Measurements from ENCODE around the gene CYP39A1.

CYP39A1 gene

DNA sequence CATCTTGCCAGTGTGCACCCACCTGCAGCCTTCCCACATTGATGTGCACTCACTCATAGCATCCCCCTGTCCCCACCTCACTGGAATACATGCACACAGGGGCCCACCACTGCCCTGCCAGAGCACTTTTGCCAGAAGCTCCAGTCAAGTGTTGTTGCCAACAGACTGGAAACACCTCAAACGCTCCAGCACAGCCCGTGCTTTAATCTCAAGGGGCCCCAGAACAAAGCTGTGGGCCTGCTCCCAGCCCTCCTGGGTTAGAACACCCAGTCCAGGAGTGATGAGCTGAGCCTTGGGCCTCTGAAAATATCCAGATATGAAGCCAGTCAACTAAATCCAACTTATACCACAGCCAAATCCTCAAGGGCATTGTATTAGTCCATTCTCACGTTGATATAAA lies 77.1 kb downstream of the CYP39A1 start:
- no peak overlapping the region for H3K4me3 ChIP-seq (ENCODE audit: low read depth, low read length)
- TF ChIP-seq, protein P1, sequence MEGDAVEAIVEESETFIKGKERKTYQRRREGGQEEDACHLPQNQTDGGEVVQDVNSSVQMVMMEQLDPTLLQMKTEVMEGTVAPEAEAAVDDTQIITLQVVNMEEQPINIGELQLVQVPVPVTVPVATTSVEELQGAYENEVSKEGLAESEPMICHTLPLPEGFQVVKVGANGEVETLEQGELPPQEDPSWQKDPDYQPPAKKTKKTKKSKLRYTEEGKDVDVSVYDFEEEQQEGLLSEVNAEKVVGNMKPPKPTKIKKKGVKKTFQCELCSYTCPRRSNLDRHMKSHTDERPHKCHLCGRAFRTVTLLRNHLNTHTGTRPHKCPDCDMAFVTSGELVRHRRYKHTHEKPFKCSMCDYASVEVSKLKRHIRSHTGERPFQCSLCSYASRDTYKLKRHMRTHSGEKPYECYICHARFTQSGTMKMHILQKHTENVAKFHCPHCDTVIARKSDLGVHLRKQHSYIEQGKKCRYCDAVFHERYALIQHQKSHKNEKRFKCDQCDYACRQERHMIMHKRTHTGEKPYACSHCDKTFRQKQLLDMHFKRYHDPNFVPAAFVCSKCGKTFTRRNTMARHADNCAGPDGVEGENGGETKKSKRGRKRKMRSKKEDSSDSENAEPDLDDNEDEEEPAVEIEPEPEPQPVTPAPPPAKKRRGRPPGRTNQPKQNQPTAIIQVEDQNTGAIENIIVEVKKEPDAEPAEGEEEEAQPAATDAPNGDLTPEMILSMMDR (IDR thresholded peaks at IDR 0.05; ENCODE audit: low read depth, low read length), result no peak

DNA sequence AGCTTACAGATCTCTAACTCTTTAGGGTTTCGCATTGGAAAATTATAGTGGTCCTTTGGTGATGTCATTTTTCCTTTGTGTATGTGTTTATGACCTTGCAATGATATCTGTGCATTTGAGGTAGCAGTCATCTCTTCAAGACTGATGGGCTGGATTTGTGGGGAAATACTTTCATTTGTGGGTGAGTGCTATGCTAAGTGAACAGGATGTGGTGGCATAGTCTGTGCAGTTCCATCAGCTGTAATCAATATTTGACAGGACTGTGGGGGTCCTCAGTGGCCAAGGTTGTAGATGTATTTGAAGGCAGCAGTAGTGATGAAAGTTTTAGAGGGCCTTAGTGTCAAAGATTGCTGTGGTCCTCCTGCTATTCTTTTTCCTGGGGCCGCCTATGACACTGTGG lies 79.5 kb downstream of the CYP39A1 start:
- H3K4me3 ChIP-seq (ENCODE audit: low read depth, low read length), result no peak overlapping the region
- TF ChIP-seq, protein P1 (IDR thresholded peaks at IDR 0.05; ENCODE audit: low read depth, low read length), result no peak

DNA sequence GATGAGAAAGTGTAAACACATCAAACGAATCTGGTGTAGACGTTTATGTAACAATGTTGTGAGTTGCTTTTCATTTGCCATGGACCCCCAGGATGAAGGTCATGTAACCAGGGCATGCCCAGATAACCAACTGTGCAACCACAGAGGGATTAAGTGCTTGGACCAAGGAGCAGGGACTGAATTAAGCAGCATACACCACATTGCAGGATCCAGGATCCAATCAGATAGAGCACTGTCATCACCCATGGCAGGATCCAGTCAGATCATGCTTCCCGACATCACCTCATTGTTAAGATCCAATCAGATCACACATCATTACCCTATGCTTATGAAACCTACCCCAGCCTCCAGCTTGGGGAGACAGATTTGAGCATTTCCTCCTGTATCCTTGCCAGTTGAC lies 87.1 kb downstream of the CYP39A1 start:
- TF ChIP-seq, protein P1 (IDR thresholded peaks at IDR 0.05; ENCODE audit: low read depth, low read length), result no peak
- no peak overlapping the region for H3K4me3 ChIP-seq (ENCODE audit: low read depth, low read length)

DNA sequence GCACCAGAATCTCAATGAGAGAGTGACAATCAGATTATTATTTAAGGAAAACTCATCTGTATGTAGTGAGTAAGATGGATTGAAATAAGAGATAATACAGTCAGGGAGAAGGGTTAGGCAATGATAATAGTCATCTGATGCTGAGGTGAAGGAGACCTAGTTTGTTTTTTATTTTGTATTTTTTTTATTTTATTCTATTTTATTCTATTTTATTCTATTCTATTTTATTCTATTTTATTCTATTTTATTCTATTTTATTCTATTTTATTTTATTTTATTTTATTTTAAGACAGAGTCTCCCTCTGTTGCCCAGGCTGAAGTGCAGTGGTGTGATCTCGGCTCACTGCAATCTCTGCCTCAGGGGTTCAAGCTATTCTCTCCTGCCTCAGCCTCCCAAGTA lies 88.7 kb downstream of the CYP39A1 start:
- TF ChIP-seq, protein P1 (IDR thresholded peaks at IDR 0.05; ENCODE audit: low read depth, low read length), result no peak

DNA sequence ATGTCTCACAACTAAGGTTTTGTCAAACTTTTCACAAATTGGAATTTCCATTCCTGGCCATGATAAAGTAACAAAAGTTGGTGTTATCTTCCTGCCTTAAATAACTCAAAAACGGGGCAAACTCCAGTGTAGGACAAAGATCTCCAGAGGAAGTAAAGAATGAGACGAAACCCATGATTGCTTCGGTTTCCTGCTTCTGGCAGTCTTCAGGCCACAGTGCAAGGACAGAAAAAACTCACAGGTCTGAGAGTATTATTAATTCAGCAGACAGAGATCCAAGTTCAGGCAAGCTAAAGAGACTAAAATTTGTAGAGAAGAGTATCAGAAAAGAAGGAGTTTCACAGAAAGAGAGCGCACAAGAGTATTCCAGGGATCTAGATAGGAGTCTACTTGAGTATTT lies 96.6 kb downstream of the CYP39A1 start:
- TF ChIP-seq, protein P1 (IDR thresholded peaks at IDR 0.05; ENCODE audit: low read depth, low read length), result no peak
- no peak overlapping the region for H3K4me3 ChIP-seq (ENCODE audit: low read depth, low read length)

More for the DNA sequence above, 88.7 kb downstream of the CYP39A1 start:
- no peak overlapping the region for H3K4me3 ChIP-seq (ENCODE audit: low read depth, low read length)

DNA sequence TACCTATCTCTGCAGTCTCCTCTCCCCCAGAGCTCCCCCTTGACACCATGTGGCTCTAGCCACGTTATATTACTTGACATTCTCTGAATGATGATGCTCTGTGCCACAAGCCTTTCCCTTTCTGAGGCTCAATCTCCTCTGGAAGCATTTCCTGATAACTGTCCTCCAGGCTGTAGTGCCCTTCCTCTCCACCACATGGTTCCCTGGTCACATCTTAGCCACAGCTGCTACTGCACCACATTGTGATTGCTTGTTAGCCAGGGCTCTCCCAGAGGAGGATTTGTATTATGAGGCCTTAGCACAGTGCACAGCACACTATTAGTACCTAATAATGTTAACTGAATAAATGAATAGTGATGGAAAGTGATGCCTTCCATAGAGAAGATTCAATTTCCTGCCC lies 97.5 kb downstream of the CYP39A1 start:
- H3K4me3 ChIP-seq (ENCODE audit: low read depth, low read length), result no peak overlapping the region
- TF ChIP-seq, protein P1 (IDR thresholded peaks at IDR 0.05; ENCODE audit: low read depth, low read length), result no peak

DNA sequence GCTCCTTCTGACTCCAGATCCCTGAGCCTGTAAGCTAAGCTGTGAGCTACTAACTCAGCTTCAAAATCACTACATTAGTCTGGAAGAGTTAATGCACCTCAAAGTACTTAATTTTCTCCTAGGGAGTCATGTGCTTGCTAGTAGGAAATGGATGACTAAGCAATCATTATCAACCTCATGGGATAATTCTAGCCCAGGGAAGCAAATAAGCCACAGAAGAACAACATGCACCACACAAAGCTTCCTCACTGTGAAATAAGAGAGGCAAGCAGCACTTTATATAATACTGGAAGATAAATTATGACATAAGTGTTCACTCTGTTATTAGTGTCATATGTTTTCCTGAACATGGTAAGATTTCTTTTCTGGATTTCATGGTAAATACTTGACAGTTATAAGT lies 103.5 kb downstream of the CYP39A1 start:
- H3K4me3 ChIP-seq (ENCODE audit: low read depth, low read length), result no peak overlapping the region
- TF ChIP-seq, protein P1 (IDR thresholded peaks at IDR 0.05; ENCODE audit: low read depth, low read length), result no peak

All from WI38 (cell line).